Astrocyte (in vitro differentiated cells and primary cell): ENCODE measurements around the gene HOXA10.

ENCODE experiments used
- CTCF ChIP-seq: IDR thresholded peaks from 2 replicates; pipeline ENCODE4 v1.5.1; 2011; ENCODE audit warnings: low read depth, mild to moderate bottlenecking, inconsistent platforms, low read length, moderate library complexity; ENCODE audit not compliant: insufficient read depth
- EZH2 ChIP-seq: IDR thresholded peaks from 2 replicates; pipeline ENCODE4 v1.6.1; 2012; ENCODE audit warnings: mild to moderate bottlenecking, low read length, inconsistent platforms; ENCODE audit not compliant: insufficient read depth

DNA sequence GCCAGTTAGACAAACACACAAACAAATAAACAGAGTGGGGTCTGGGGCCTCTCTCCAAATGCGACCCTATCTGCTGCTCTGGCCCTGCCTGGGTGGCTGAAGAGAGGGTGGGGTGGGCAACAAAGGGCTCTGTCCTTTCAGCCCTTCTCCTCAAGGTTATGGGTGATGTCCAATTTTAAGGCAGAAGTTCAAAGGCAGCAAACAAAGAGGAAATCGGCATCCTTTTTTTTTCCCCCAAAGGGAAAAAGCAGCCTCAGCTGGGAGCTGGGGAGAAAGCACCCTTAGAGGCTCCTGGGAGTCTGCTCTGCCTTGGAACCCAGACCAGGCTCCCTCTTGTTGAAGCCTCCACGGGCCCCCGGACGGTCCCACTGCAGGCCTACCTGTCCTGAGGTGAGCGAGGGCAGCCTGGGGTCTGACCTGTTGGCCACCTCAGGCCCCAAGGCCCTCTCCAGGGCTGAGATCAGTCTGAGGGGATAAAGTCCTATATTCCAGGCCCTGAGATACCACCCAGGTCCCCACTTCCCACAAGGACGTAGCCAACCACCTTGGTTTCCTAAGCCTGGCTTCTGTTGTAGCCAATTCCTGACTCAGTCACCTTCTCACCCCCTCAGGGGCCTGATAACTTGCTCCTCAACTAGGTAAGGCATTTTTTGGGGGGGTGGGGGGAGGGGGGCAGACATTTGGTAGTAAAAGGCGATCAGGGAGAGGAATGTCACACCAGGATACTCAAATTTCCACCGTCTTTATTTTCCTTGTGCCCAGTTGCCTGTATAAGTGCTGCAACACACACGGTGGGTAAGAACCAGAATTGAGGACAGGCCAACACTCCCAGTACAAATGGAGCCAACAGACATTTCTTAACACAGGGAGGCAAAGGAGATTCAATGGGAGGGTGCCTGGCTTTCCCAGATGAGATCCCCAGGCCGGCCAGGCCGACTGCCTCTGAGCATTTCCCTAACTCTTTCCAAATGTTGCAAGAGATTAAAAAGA lies 6.6 kb upstream of the HOXA10 start:
- TF ChIP-seq EZH2, result no peak
- TF ChIP-seq CTCF, result no peak
